ENCODE measurements around the gene GTPBP2.

GTPBP2 gene

DNA sequence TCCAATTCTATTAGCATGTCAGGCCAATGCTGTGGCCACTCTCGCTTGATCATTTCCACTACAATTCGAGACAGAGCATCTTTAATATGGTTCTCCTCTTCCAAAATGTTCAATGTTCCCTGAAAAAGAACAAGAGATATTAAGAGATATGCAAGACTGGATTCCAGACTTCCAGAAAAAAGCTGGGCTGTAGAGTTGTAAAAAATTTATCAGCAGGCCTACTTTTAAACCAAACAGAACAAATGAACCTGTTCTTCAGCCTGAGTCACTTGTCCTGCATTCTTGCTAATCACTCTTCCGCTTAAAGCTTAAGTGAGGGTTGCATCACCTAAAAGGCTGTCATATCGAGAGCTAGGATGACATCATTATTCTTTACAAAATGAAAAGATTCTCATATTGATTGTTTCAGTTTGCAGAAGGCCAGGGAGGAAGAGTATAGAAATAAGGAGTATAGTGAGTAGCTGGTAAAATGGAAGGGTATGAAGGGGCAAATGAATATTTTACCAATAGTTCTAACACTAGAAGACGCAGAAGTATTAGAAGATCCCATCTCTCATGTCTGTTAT, 58.1 kb downstream of the GTPBP2 start (continued):
- TF ChIP-seq ZNF571 (tag by site-specific recombination; IDR thresholded peaks at IDR 0.05) = no peak
- TF ChIP-seq SP3 (tag by site-specific recombination; IDR thresholded peaks at IDR 0.05) = peak; percentile 23; the same call in 1 of the 2 replicates
- TF ChIP-seq ZNF24 (tag by site-specific recombination; IDR thresholded peaks at IDR 0.05) = peak; percentile 90
- no peak for TF ChIP-seq ZNF223 (tag by site-specific recombination; IDR thresholded peaks at IDR 0.05)
- TF ChIP-seq, protein P1, sequence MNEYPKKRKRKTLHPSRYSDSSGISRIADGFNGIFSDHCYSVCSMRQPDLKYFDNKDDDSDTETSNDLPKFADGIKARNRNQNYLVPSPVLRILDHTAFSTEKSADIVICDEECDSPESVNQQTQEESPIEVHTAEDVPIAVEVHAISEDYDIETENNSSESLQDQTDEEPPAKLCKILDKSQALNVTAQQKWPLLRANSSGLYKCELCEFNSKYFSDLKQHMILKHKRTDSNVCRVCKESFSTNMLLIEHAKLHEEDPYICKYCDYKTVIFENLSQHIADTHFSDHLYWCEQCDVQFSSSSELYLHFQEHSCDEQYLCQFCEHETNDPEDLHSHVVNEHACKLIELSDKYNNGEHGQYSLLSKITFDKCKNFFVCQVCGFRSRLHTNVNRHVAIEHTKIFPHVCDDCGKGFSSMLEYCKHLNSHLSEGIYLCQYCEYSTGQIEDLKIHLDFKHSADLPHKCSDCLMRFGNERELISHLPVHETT (tag by site-specific recombination; IDR thresholded peaks at IDR 0.05) = 0 out of 2 replicates have a peak, but pooled peaks have one; percentile 52
- TF ChIP-seq ZNF184 (tag by site-specific recombination; IDR thresholded peaks at IDR 0.05) = 0 out of 2 replicates have a peak, but pooled peaks have one; percentile 16
